ENCODE results near the gene STEAP3. TPM values are rescaled to one million over a fixed set of nuclear protein-coding genes. Genes with fewer than 3 reads are reported as not detected.
A peak's percentile ranks its signal among the peaks of the same experiment; 100 is the strongest.

STEAP3 gene
- total RNA-seq, 1 experiment from 2014 or later, result 6.0 TPM

- in situ Hi-C loops (cut with HindIII; ENCODE audit: low sequenced_read_pairs), result no loop called here
- DNase-seq (ENCODE audit: low spot score), result no peak
Observed at GRCh38 chr2:119242276-119243119, 18.9 kb downstream of the STEAP3 start.

DNA sequence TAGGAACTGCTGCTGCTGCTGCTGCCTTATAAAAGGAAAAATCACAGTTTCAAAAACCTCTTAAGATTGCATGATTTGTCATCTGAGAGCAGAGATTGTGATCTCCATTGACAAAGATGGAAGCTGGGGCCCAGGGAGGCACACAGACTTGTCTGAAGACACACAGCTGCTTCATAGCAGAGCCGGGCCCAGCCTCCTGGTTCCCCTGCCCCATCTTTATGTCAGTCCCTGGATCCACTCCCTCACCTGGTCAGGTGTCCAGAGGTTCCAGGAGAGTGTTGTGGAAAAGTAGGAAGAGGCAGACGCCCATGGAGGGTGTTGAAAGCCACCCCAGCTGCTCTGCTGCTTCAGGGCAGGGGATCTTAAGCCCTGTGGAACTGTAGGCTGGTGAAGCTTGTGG, 20.0 kb downstream of the STEAP3 start:
- DNase-seq (ENCODE audit: low spot score), result no peak
- in situ Hi-C loops (cut with HindIII; ENCODE audit: low sequenced_read_pairs), result no loop called here

DNA sequence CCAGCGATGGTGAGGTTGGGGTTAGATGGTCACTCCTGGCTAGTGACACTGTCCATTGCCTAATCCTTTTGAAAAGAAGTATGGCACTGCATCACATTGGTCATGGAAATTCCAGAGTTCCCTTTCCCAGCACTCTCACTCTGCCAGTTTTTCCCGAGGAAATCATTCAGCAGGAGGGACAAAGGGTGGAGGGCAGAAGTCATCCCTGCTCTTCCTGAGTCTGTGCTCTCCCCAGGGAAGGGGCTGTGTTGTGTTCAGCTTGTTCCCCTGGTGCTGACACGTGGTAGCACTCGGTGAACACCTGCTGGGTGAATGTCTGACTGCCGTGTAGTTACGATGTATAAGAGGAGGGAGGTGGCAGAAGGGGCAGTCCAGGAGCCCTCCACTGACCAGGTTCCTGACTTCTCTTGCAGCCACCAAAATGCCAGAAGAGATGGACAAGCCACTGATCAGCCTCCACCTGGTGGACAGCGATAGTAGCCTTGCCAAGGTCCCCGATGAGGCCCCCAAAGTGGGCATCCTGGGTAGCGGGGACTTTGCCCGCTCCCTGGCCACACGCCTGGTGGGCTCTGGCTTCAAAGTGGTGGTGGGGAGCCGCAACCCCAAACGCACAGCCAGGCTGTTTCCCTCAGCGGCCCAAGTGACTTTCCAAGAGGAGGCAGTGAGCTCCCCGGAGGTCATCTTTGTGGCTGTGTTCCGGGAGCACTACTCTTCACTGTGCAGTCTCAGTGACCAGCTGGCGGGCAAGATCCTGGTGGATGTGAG, 21.6 kb downstream of the STEAP3 start:
- in situ Hi-C loops (cut with HindIII; ENCODE audit: low sequenced_read_pairs), result no loop called here
- no peak for DNase-seq (ENCODE audit: low spot score)

GRCh38 chr2:119245841-119246230, 22.2 kb downstream of the STEAP3 start:
- in situ Hi-C loops (cut with HindIII; ENCODE audit: low sequenced_read_pairs), result no loop called here
- no peak for DNase-seq (ENCODE audit: low spot score)

- peak; percentile 29 for DNase-seq (ENCODE audit: low spot score)
- in situ Hi-C loops (cut with HindIII; ENCODE audit: low sequenced_read_pairs), result no loop called here
Observed at GRCh38 chr2:119246884-119247843, 23.5 kb downstream of the STEAP3 start.

DNA sequence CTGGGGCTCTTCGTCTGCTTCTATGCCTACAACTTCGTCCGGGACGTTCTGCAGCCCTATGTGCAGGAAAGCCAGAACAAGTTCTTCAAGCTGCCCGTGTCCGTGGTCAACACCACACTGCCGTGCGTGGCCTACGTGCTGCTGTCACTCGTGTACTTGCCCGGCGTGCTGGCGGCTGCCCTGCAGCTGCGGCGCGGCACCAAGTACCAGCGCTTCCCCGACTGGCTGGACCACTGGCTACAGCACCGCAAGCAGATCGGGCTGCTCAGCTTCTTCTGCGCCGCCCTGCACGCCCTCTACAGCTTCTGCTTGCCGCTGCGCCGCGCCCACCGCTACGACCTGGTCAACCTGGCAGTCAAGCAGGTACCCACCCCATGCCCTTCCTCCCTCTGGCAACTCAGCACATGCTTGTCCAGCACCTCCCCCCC, 24.2 kb downstream of the STEAP3 start:
- in situ Hi-C loops (cut with HindIII; ENCODE audit: low sequenced_read_pairs), result no loop called here
- no peak for DNase-seq (ENCODE audit: low spot score)

DNA sequence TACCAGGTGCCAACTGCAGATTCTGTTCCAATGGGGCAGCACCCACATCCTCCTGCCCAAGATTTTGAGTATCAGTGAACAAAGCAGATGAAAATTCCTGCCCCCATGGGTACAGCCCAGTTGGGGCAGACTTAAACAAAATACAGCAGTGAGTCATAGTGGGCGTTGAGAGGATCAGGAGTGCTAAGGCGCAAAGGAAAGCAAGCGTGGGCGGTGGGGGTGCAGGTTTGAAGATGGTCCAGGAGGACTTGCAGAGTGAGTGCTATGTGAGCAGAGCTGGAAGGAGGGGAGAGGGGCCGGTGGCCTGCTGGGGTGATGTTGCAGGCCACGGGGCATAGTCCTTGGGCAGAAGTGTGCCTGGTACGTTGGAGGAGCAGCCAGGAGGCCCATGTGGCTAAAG, 24.7 kb downstream of the STEAP3 start:
- in situ Hi-C loops (cut with HindIII; ENCODE audit: low sequenced_read_pairs), result no loop called here
- no peak for DNase-seq (ENCODE audit: low spot score)

GRCh38 chr2:119248751-119249150, 25.1 kb downstream of the STEAP3 start:
- in situ Hi-C loops (cut with HindIII; ENCODE audit: low sequenced_read_pairs), result no loop called here
- DNase-seq (ENCODE audit: low spot score), result no peak

- no peak for DNase-seq (ENCODE audit: low spot score)
- in situ Hi-C loops (cut with HindIII; ENCODE audit: low sequenced_read_pairs), result no loop called here
Observed at GRCh38 chr2:119249311-119249710, 25.7 kb downstream of the STEAP3 start.

DNA sequence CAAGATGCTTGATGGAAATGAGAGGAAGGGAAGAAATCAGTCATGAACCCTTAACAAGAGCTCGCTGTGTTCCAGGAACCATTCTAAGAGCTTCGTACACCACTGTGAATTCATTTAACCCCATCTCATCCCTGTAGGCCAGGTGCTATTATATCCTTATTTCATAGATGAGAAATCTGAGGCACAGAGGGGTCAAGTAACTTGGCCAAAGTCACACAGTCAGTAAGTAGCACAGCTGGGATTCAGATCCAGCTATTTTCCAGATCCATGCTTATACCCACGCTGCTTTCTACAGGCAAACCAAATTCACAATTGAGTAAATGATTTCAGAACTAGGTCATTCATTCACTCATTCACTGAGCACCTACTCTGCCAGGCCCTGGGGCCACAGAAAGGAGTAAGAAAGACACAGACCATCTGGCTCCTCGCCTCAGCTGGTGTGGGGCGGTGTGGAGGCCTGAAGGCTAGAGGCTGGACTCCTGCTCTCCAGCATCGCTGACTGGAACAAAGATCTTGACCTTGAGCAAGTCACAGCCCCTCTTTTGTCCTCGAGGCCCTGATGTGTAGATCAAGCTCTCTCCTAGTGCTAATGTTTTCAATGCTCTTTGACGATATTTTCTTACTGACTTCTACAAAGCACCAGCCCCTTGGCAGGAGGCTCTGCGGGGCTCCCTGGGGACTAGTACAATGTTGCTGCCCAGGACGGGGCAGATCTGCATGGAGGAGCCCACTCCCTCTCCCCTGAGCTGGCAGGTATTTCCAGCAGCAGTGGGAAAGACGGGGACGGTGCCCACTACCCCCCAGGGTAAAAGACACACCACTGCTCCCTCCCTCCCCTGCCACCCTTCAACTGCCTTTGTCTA, 26.5 kb downstream of the STEAP3 start:
- in situ Hi-C loops (cut with HindIII; ENCODE audit: low sequenced_read_pairs), result no loop called here
- DNase-seq (ENCODE audit: low spot score), result no peak

GRCh38 chr2:119250718-119251290, 27.2 kb downstream of the STEAP3 start:
- in situ Hi-C loops (cut with HindIII; ENCODE audit: low sequenced_read_pairs), result no loop called here
- DNase-seq (ENCODE audit: low spot score), result no peak

DNA sequence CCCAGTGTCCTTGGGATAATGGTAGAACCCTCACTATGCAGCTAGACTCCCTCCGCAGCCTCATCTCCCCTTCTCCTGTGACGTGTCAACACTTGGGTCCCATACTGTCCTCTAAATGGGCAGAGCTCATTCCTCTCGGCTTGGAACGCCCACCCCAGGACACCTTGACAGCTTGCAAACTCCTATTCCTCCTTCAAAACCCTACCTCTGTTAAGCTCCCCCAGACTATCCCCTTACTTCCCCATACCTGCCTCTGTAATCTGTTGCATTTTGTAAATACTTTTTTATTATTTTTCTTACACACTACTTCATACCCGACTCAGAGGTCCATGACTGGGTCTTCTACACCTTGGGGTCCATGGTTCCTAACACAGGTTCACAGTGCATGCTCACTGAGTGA, 28.0 kb downstream of the STEAP3 start:
- in situ Hi-C loops (cut with HindIII; ENCODE audit: low sequenced_read_pairs), result no loop called here
- DNase-seq (ENCODE audit: low spot score), result no peak

- no peak for DNase-seq (ENCODE audit: low spot score)
- in situ Hi-C loops (cut with HindIII; ENCODE audit: low sequenced_read_pairs), result no loop called here
Observed at GRCh38 chr2:119252186-119253113, 28.8 kb downstream of the STEAP3 start.

DNA sequence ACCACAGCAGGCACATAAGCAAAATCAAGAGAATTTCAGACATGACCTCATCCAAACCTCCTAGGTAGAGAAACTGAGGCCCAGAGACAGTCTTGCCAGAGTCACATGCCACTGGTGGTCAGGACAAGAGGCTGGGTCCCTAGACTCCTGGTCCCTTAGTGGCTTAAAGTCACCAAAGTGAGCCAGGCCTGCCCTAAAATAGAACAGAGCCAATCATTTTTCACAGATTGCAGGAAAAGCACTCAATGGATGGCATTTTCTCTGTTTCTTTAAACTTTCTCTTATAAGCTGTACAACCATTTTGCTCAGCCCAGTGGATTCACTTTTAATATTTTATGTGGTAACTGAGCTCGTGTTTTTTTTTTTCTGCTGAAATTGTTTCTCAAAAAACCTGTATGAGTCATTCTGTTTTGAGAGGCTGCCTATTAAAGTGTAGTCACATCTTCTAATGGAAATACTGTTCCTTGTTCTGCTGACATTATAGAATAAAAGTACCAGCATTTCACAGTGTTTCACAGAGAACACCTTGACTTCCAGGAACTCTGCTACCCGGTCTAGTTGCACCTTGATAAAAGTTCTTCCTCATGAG, 29.6 kb downstream of the STEAP3 start:
- in situ Hi-C loops (cut with HindIII; ENCODE audit: low sequenced_read_pairs), result no loop called here

DNA sequence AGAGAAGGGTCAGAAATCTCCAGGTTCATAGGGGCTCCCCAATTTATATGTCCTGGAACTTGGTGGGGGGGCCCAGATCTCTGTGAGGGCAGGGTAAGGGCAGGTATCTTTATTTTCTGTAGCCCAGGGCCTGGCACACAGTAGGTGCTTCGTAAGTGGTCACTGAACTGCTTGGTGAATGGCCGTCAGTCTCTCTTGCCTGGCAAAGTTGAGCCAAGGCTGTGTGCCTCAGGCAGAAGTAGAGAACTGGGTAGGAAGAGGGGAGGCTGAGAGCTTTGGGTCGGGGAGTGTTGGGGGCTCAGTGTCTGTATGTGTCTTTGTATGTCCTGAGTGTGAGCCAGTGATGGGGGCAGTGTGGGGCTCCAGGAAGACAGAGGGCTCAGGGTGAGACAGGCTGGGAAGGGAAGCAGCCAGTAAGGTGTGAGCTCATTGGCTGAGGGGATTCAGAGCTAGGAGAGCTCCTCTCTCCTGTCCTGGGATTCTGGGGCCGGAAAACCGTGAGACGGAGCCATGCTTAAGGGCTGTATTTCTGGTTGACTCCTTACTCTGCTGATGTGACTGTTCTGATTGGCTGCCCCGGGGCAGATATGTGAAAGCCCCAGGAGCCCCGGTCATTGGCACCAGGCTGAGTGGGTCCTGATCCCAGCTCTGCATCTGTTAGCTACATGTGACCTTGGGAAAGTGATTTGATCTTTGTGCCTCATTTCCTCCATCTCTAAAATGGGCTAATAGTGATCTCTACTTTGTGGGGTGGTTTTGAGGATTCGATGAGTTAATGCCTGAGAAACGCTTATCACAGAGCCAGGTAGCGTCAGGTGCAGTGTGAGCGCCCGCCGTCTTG, 30.3 kb downstream of the STEAP3 start:
- in situ Hi-C loops (cut with HindIII; ENCODE audit: low sequenced_read_pairs), result no loop called here
- no peak for DNase-seq (ENCODE audit: low spot score)

More for the DNA sequence above, 29.6 kb downstream of the STEAP3 start:
- no peak for DNase-seq (ENCODE audit: low spot score)

GRCh38 chr2:119254601-119255080, 31.0 kb downstream of the STEAP3 start:
- DNase-seq (ENCODE audit: low spot score), result no peak
- in situ Hi-C loops (cut with HindIII; ENCODE audit: low sequenced_read_pairs), result no loop called here
